NCI-H1417 (cell line): ENCODE measurements around the gene PPP1R36.
"Not testable (repeated sequence)": the region's sequence is repeated elsewhere in the genome, so short reads cannot be mapped to it uniquely, and the experiment has no call there.

Experiments used
- DNase-seq, 3 experiments: peaks; one replicate each; lab custom pipeline; 2025; lab: John Stamatoyannopoulos, UW

PPP1R36 gene

GRCh38 chr14:64549791-64550620 is at the start of gene PPP1R36:
Gene PPP1R36, plus strand, starts transcription at chr14:64549961. Its CDS starts 37 bp downstream, at chr14:64549998.
- DNase-seq: peak; percentile 79 to 89 (median 89)

GRCh38 chr14:64500088-64500487 is 49.7 kb upstream of the PPP1R36 start:
- no peak for DNase-seq

GRCh38 chr14:64501411-64502171 is 48.2 kb upstream of the PPP1R36 start:
- DNase-seq: peak in 2 of 3 experiments; percentile 33 to 86

- peak; percentile 45 to 60 (median 48) for DNase-seq
Measured at GRCh38 chr14:64502456-64502855, 47.3 kb upstream of the PPP1R36 start.

GRCh38 chr14:64502887-64503433 is 46.8 kb upstream of the PPP1R36 start:
- peak; percentile 48 to 63 (median 60) for DNase-seq

- DNase-seq: peak; percentile 88 to 92 (median 89)
Measured at GRCh38 chr14:64503434-64504309, 46.1 kb upstream of the PPP1R36 start, which contains the start of gene ZBTB25. Gene ZBTB25, minus strand, starts transcription at chr14:64503838. Its CDS starts 13,305 bp downstream, at chr14:64490533.

- DNase-seq: peak; percentile 76 to 91 (median 86)
Measured at GRCh38 chr14:64504310-64504896, 45.4 kb upstream of the PPP1R36 start, which contains the start of gene ZBTB1. Gene ZBTB1, plus strand, starts transcription at chr14:64504770. Its CDS starts 16,735 bp downstream, at chr14:64521505.

- DNase-seq: peak; percentile 81 to 94 (median 84)
Measured at GRCh38 chr14:64504897-64505794, 44.6 kb upstream of the PPP1R36 start.

GRCh38 chr14:64506721-64507120 is 43.0 kb upstream of the PPP1R36 start:
- no peak for DNase-seq

- peak in 1 of 3 experiments; percentile 9 for DNase-seq
Measured at GRCh38 chr14:64507376-64508156, 42.2 kb upstream of the PPP1R36 start.

GRCh38 chr14:64508215-64508776 is 41.5 kb upstream of the PPP1R36 start:
- DNase-seq: no peak

- no peak for DNase-seq
Measured at GRCh38 chr14:64509036-64509435, 40.7 kb upstream of the PPP1R36 start.

GRCh38 chr14:64510825-64511671 is 38.7 kb upstream of the PPP1R36 start:
- DNase-seq: peak; percentile 32 to 88 (median 67)

- no peak for DNase-seq
Measured at GRCh38 chr14:64513271-64513670, 36.5 kb upstream of the PPP1R36 start.

GRCh38 chr14:64515053-64515452 is 34.7 kb upstream of the PPP1R36 start:
- DNase-seq: no peak

- DNase-seq: no peak
Measured at GRCh38 chr14:64516969-64517368, 32.8 kb upstream of the PPP1R36 start.

- not testable (repeated sequence) for DNase-seq
Measured at GRCh38 chr14:64517667-64518066, 32.1 kb upstream of the PPP1R36 start.

GRCh38 chr14:64518229-64518628 is 31.5 kb upstream of the PPP1R36 start:
- DNase-seq: no peak
